Measurements from ENCODE around the gene ACOT8.
"Not testable (repeated sequence)": the region's sequence is repeated elsewhere in the genome, so short reads cannot be mapped to it uniquely, and the experiment has no call there.

Gene ACOT8

GRCh38 chr20:45878076-45878761 lies 21.0 kb upstream of the ACOT8 start:
- TF ChIP-seq POLR2A (IDR thresholded peaks at IDR 0.05; ENCODE audit: low read length): no peak
- TF ChIP-seq GATA1 (IDR thresholded peaks at IDR 0.05; ENCODE audit: low read depth, low read length): no peak
- peak; percentile 91 to 92 for DNase-seq

DNA sequence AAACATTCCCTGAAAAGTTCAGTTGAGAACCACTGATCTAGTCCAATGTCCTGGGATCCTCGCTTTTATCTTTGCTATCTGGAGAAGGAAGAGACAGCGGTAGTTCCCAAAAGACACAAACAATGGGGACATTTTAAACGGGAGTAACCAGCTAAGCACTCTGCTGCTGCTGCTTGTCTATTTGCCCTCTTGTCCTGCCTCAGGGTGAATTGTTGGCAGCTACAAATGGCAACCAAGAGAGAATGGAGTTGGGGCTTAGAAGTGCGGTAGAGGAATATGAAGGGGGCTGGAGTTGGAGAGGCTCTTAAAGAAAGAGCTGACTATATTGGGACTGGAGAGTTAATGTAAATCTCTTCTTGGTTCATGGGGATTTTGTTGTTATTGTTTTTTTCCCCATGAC lies 17.4 kb upstream of the ACOT8 start:
- DNase-seq: no peak
- TF ChIP-seq POLR2A (IDR thresholded peaks at IDR 0.05; ENCODE audit: low read length): no peak
- no peak for TF ChIP-seq GATA1 (IDR thresholded peaks at IDR 0.05; ENCODE audit: low read depth, low read length)

DNA sequence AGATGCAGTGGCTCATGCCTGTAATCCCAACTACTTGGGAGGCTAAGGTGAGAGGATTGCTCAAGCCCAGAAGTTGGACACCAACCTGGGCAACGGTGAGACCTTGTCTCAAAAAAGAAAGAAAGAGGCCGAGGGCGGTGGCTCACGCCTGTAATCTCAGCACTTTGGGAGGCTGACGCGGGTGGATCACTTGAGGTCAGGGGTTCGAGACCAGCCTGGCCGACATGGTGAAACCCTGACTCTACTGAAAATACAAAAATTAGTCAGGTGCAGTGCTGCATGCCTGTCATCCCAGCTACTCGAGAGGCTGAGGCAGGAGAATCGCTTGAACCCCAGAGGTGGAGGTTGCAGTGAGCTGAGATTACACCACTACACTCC lies 16.9 kb upstream of the ACOT8 start:
- DNase-seq: not testable (repeated sequence)

- peak; percentile 41 to 76 for DNase-seq
- no peak for TF ChIP-seq GATA1 (IDR thresholded peaks at IDR 0.05; ENCODE audit: low read depth, low read length)
Measured at GRCh38 chr20:45873409-45874103, 16.4 kb upstream of the ACOT8 start.

GRCh38 chr20:45872626-45873025 lies 15.4 kb upstream of the ACOT8 start:
- no peak for DNase-seq
- TF ChIP-seq GATA1 (IDR thresholded peaks at IDR 0.05; ENCODE audit: low read depth, low read length) (no peak), POLR2A (IDR thresholded peaks at IDR 0.05; ENCODE audit: low read length) (no peak)

DNA sequence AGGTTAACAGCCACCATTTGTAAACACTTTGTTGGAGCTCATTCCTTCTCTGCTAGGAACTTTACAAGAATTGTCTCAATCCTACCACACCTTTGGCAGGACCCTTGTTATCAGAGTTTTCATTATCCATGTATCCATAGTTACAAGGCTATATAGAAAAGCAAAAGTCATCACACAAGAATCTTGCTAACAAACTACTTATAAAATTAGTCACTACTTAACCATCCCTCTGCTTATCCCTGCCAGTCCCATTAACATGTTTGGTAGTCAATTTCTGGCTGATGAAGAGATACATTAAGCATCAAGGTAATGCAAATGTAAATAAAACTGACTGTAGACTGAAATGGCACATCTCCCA lies 10.6 kb upstream of the ACOT8 start:
- TF ChIP-seq GATA1 (IDR thresholded peaks at IDR 0.05; ENCODE audit: low read depth, low read length) (no peak), POLR2A (IDR thresholded peaks at IDR 0.05; ENCODE audit: low read length) (no peak)
- no peak for DNase-seq

GRCh38 chr20:45867136-45867818 lies 10.1 kb upstream of the ACOT8 start:
- no peak for DNase-seq

GRCh38 chr20:45866454-45866853 lies 9.3 kb upstream of the ACOT8 start:
- DNase-seq: no peak

More at GRCh38 chr20:45867136-45867818, 10.1 kb upstream of the ACOT8 start:
- no peak for TF ChIP-seq POLR2A (IDR thresholded peaks at IDR 0.05; ENCODE audit: low read length)
- no peak for TF ChIP-seq GATA1 (IDR thresholded peaks at IDR 0.05; ENCODE audit: low read depth, low read length)

DNA sequence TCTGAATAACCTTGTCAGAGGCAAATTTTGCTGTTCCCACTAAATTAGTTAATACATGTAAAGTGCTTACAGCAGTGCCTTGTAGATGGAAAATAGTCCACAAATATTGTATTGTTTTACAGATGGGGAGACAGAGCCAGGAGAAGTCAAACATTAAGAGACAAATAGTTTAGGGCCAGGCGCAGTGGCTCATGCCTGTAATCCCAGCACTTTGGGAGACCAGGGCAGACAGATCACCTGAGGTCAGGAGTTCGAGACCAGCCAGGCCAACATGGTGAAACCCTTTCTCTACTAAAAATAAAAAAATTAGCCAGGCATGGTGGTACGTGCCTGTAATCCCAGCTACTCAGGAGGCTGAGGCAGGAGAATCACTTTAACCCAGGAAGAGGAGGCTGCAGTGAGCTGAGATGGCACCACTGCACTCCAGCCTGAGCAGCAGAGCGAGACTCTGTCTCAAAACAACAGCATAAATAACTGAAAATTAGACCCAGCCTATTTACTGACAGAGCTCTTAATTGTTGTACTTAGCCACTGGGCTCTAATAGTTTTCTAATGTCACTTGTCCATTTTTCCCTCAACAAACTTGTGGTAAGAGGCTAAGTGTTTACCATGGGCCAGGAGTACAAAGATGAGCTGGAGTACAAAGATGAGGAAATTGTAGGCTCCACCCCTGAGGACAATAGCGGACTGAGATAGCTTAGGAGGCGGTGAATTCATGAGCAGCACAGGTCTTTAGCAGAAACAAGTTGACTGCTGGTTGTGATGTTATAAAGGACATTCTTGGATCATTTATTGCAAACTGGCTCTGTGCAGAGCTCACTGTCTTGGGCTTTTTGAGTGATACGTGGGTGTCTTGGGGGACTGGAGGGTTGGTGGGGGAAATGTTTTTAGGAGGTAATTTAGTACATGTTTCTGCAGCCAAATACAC lies 6.6 kb upstream of the ACOT8 start:
- TF ChIP-seq POLR2A (IDR thresholded peaks at IDR 0.05; ENCODE audit: low read length) (no peak), GATA1 (IDR thresholded peaks at IDR 0.05; ENCODE audit: low read depth, low read length) (no peak)
- peak in 1 of 2 experiments; percentile 36 for DNase-seq

More at GRCh38 chr20:45866454-45866853, 9.3 kb upstream of the ACOT8 start:
- TF ChIP-seq POLR2A (IDR thresholded peaks at IDR 0.05; ENCODE audit: low read length) (no peak), GATA1 (IDR thresholded peaks at IDR 0.05; ENCODE audit: low read depth, low read length) (no peak)

DNA sequence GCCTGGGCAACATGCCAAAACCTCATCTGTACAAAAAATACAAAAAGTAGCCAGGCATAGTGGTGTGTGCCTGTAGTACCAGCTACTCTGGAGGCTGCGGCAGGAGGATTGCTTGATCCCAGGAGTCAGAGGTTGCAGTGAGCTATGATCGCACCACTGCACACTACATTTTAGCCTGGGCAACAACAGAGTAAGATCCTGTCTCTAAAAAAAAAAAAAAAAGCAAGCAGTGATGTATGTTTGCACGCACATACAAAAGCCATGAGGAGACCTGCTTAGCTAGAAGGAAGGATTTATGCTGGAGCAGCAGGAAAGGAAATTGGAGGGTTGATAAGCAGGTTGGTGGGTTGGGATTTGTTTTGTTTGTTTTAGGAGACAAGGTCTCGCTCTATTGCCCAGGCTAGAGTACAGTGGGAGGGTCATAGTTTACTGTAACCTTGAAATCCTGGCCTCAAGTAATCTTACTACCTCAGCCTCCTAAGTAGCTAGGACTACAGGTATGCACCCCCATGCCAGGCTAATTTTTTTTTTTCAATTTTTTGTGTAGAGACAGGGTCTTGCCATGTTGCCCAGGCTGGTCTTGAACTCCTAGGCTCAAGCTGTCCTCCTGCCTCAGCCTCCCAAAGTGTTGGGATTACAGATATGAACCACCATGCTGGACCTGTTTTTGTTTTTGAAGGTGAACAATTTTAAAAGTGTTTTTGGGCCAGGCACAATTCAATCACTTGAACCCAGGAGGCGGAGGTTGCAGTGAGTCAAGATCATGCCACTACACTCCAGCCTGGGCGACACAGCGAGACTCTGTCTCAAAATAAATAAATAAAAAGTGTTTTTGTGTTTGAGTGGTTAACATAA lies 4.3 kb upstream of the ACOT8 start:
- DNase-seq: peak; percentile 58 to 74
- TF ChIP-seq POLR2A (IDR thresholded peaks at IDR 0.05; ENCODE audit: low read length) (no peak), GATA1 (IDR thresholded peaks at IDR 0.05; ENCODE audit: low read depth, low read length) (no peak)

DNA sequence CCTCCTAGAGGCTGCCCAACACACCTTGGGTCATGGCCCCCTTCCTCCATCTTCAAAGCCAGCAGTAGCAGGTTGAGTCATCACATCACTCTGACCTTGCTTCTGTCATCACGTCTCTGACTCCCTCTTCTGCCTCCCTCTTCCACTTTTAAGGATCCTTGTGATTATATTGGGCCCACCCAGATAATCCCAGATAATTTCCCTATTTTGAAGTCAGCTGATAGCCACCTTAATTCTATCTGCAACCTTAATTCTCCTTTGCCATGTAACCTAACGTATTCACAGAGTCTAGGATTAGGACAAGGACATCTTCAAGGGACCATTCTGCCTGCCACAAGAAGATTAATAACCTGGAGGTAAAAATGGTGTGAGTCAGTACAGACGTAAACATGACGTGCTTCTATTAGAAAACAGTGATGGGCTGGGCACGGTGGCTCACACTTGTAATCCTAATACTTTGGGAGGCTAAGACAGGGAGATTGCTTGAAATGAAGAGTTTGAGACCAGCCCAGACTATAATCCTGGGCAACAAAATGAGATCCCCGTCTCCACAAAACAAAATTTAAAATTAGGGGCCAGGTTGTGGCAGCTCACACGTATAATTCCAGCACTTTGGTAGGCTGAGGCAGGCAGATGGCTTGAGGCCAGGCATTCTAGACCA lies 3.5 kb upstream of the ACOT8 start:
- TF ChIP-seq POLR2A (IDR thresholded peaks at IDR 0.05; ENCODE audit: low read length): no peak
- no peak for DNase-seq

- TF ChIP-seq POLR2A (IDR thresholded peaks at IDR 0.05; ENCODE audit: low read length): no peak
- no peak for TF ChIP-seq GATA1 (IDR thresholded peaks at IDR 0.05; ENCODE audit: low read depth, low read length)
- DNase-seq: no peak
Measured at GRCh38 chr20:45859916-45860315, 2.7 kb upstream of the ACOT8 start.

GRCh38 chr20:45857882-45858216 lies 657 bp upstream of the ACOT8 start:
- DNase-seq: no peak
- TF ChIP-seq GATA1 (IDR thresholded peaks at IDR 0.05; ENCODE audit: low read depth, low read length) (no peak), POLR2A (IDR thresholded peaks at IDR 0.05; ENCODE audit: low read length) (no peak)

Data from erythroblast (primary cell).